WTC11 (cell line): ENCODE results near the gene DNAH7. TPM values are rescaled to one million over a fixed set of nuclear protein-coding genes. Genes with fewer than 3 reads are reported as not detected.

Experiments used
- ATAC-seq: fragments of 200-7000 bp; cut with Tn5 transposase; 2 replicates; pipeline ENCODE4 v1.10.0; 2021; ENCODE audit warnings: mild to moderate bottlenecking, moderate library complexity
- CTCF ChIA-PET: fragments of 300-600 bp; sonication (Branson Sonifier 250); formaldehyde crosslinking; loops from one replicate; lab custom pipeline; 2021; ENCODE audit warnings: antibody characterized with exemption; lab: Charles Lee
- POLR2A ChIA-PET: fragments of 350-600 bp; sonication (Branson Sonifier 250); formaldehyde crosslinking; loops from one replicate; lab custom pipeline; 2021; ENCODE audit warnings: antibody characterized with exemption; lab: Charles Lee
- DNase-seq: peaks from one replicate; pipeline ENCODE4 v3.0.0; 2021; ENCODE audit warnings: low spot score
- H3K27ac Mint-ChIP-seq: 2 replicates; pipeline ENCODE4 v1.8.0; 2021; ENCODE audit warnings: mixed read lengths
- H3K27me3 Mint-ChIP-seq: 2 replicates; pipeline ENCODE4 v1.8.0; 2021; ENCODE audit warnings: low read depth, mild to moderate bottlenecking, moderate library complexity, mixed read lengths
- H3K36me3 Mint-ChIP-seq: 2 replicates; pipeline ENCODE4 v1.8.0; 2021; ENCODE audit warnings: mixed read lengths
- H3K4me1 Mint-ChIP-seq: 2 replicates; pipeline ENCODE4 v1.8.0; 2022; ENCODE audit warnings: mixed read lengths
- H3K4me3 Mint-ChIP-seq: 2 replicates; pipeline ENCODE4 v1.8.0; 2021; ENCODE audit warnings: mild to moderate bottlenecking, moderate library complexity, mixed read lengths
- H3K9me3 Mint-ChIP-seq: 2 replicates; pipeline ENCODE4 v1.8.0; 2021; ENCODE audit warnings: mixed read lengths
- AFF4 ChIP-seq: sonication (generic); formaldehyde crosslinking; IDR thresholded peaks from 2 replicates; pipeline ENCODE4 v1.8.1; 2023; ENCODE audit warnings: mild to moderate bottlenecking, missing genetic modification reagents, borderline replicate concordance
- ATF1 ChIP-seq: sonication (generic); formaldehyde crosslinking; IDR thresholded peaks from 2 replicates; pipeline ENCODE4 v1.8.1; 2023; ENCODE audit warnings: mild to moderate bottlenecking, moderate library complexity, missing genetic modification reagents
- E2F1 ChIP-seq: sonication (generic); formaldehyde crosslinking; IDR thresholded peaks from 2 replicates; pipeline ENCODE4 v1.8.0; 2022; ENCODE audit warnings: mild to moderate bottlenecking, missing genetic modification reagents
- GABPB1 ChIP-seq: sonication (generic); formaldehyde crosslinking; IDR thresholded peaks from 2 replicates; pipeline ENCODE4 v1.8.1; 2023; ENCODE audit warnings: mild to moderate bottlenecking, missing genetic modification reagents
- OVOL2 ChIP-seq: fragments of 250-450 bp; sonication (Bioruptor Pico); IDR thresholded peaks from 2 replicates; pipeline ENCODE4 v1.9.0; 2021; ENCODE audit warnings: mild to moderate bottlenecking, borderline replicate concordance
- ZMAT4 ChIP-seq: fragments of 250-450 bp; sonication (Bioruptor Pico); IDR thresholded peaks from 2 replicates; pipeline ENCODE4 v1.9.0; 2021; ENCODE audit warnings: mild to moderate bottlenecking
- ZNF232 ChIP-seq: sonication (generic); formaldehyde crosslinking; IDR thresholded peaks from 2 replicates; pipeline ENCODE4 v1.8.0; 2022; ENCODE audit warnings: mild to moderate bottlenecking, missing genetic modification reagents
- ZNF512 ChIP-seq: sonication (generic); formaldehyde crosslinking; IDR thresholded peaks from 2 replicates; pipeline ENCODE4 v1.8.1; 2022; ENCODE audit warnings: missing genetic modification reagents, borderline replicate concordance
- total RNA-seq: library from RNA; stranded (reverse); gene quantifications from 3 replicates; pipeline ENCODE4 v1.2.3, GENCODE V29; 2021
- TF ChIP-seq, protein P1 (sequence below): sonication (generic); formaldehyde crosslinking; IDR thresholded peaks from 2 replicates; pipeline ENCODE4 v1.8.0; 2023; ENCODE audit warnings: mild to moderate bottlenecking, missing genetic modification reagents
- TF ChIP-seq, protein P2 (sequence below): fragments of 250-450 bp; sonication (Bioruptor Pico); conservative IDR thresholded peaks from 2 replicates; pipeline ENCODE4 v1.9.0; 2021; ENCODE audit warnings: mild to moderate bottlenecking
- TF ChIP-seq, protein P3 (sequence below): sonication (generic); formaldehyde crosslinking; conservative IDR thresholded peaks from 2 replicates; pipeline ENCODE4 v1.8.1; 2022; ENCODE audit warnings: mild to moderate bottlenecking, missing genetic modification reagents

The DNAH7 gene
- total RNA-seq, 1 experiment from 2014 or later = 0.04 TPM

- TF ChIP-seq, protein P1, sequence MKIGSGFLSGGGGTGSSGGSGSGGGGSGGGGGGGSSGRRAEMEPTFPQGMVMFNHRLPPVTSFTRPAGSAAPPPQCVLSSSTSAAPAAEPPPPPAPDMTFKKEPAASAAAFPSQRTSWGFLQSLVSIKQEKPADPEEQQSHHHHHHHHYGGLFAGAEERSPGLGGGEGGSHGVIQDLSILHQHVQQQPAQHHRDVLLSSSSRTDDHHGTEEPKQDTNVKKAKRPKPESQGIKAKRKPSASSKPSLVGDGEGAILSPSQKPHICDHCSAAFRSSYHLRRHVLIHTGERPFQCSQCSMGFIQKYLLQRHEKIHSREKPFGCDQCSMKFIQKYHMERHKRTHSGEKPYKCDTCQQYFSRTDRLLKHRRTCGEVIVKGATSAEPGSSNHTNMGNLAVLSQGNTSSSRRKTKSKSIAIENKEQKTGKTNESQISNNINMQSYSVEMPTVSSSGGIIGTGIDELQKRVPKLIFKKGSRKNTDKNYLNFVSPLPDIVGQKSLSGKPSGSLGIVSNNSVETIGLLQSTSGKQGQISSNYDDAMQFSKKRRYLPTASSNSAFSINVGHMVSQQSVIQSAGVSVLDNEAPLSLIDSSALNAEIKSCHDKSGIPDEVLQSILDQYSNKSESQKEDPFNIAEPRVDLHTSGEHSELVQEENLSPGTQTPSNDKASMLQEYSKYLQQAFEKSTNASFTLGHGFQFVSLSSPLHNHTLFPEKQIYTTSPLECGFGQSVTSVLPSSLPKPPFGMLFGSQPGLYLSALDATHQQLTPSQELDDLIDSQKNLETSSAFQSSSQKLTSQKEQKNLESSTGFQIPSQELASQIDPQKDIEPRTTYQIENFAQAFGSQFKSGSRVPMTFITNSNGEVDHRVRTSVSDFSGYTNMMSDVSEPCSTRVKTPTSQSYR = no peak
- TF ChIP-seq OVOL2 (CRISPR knock-in tag) (no peak), E2F1 (CRISPR knock-in tag) (no peak), GABPB1 (CRISPR knock-in tag) (no peak), ZNF232 (CRISPR knock-in tag) (no peak), ZNF512 (CRISPR knock-in tag) (no peak)
- TF ChIP-seq, all 79 proteins: peak for 0
Observed at GRCh38 chr2:196074631-196075030, 6.0 kb upstream of the DNAH7 start (continued).

- DNase-seq (no peak), ATAC-seq (no peak)
- ChIA-PET CTCF (interaction anchor here (1.2 kb wide), 1 partner anchor 264 kb away, joined by 3 read pairs; no protein-coding TSS in a partner anchor), POLR2A (no interaction called here)
- Mint-ChIP-seq H3K4me3 (no peak overlapping the region), H3K4me1 (peaks cover 16% of the 10 kb centered on the region), H3K27me3 (peaks cover 8% of the 10 kb centered on the region; the same call in 1 of the 2 replicates), H3K27ac (no peak overlapping the region), H3K9me3 (peaks cover 4% of the 10 kb centered on the region), H3K36me3 (0 out of 2 replicates have a peak, but pooled peaks cover 2% of the 10 kb centered on the region)
- TF ChIP-seq ATF1 (no peak), ZMAT4 (no peak), AFF4 (CRISPR knock-in tag) (no peak), ZNF232 (CRISPR knock-in tag) (no peak)
- TF ChIP-seq, protein P2, sequence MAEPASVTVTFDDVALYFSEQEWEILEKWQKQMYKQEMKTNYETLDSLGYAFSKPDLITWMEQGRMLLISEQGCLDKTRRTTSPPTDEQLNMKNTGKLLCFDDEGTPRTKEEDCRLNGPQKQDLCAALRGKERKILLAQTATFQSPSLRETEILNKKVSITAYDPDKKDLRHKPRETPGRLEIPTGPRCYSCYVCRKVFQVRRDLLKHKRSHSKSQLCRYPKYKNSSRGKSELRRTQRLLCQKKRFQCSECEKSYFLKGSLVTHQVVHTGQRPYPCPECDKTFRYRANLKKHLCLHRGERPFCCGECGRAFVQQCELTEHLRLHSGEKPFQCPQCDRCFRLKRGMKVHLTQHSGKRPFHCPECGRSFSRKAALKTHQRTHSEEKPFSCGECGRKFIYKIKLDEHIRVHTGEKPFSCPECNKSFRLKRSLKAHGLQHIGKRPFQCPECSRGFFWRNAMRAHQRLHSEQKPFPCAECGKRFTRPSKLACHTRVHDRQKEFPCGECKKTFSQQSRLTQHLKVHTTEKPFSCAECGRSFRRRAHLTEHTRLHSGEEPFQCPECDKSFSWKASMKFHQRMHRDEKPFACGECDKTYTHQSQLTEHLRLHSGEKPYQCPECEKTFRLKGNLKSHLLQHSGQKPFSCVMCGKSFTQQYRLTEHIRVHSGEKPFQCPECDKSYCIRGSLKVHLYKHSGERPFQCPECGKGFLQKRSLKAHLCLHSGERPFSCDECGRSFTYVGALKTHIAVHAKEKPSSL = no peak
- TF ChIP-seq, protein P3, sequence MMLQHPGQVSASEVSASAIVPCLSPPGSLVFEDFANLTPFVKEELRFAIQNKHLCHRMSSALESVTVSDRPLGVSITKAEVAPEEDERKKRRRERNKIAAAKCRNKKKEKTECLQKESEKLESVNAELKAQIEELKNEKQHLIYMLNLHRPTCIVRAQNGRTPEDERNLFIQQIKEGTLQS (CRISPR knock-in tag) = no peak
Observed at GRCh38 chr2:196073521-196073920, 4.9 kb upstream of the DNAH7 start.
